GM23338 (cell line): ENCODE measurements around the gene ABL2.

Experiments used
- EZH2 ChIP-seq: fragments of 200-600 bp; sonication (generic); IDR thresholded peaks from one replicate; pipeline ENCODE4 v1.8.0; 2017; ENCODE audit warnings: antibody characterized with exemption, mild to moderate bottlenecking, low read depth; ENCODE audit not compliant: unreplicated experiment
- EZH2phosphoT487 ChIP-seq: fragments of 200-600 bp; sonication (generic); IDR thresholded peaks from one replicate; pipeline ENCODE4 v1.8.1; 2018; ENCODE audit warnings: antibody characterized with exemption; ENCODE audit not compliant: unreplicated experiment
- JUNB ChIP-seq: IDR thresholded peaks from one replicate; pipeline ENCODE4 v1.6.1; 2016; ENCODE audit warnings: antibody characterized with exemption; ENCODE audit not compliant: unreplicated experiment
- POLR2AphosphoS5 ChIP-seq: IDR thresholded peaks from 2 replicates; pipeline ENCODE4 v1.6.1; 2016; ENCODE audit warnings: antibody characterized with exemption, low read depth
- TF ChIP-seq, protein P1 (sequence below), 2 experiments: fragments of 200-600 bp in 1 of 2; sonication (generic) in 1 of 2; conservative IDR thresholded peaks; 2 replicates each; pipeline versions ENCODE4 v1.5.1 to v1.6.1; 2016 to 2017; ENCODE audit warnings: antibody characterized with exemption in 2 of 2, low read depth in 2 of 2, mild to moderate bottlenecking in 2 of 2, moderate library complexity in 1 of 2

DNA sequence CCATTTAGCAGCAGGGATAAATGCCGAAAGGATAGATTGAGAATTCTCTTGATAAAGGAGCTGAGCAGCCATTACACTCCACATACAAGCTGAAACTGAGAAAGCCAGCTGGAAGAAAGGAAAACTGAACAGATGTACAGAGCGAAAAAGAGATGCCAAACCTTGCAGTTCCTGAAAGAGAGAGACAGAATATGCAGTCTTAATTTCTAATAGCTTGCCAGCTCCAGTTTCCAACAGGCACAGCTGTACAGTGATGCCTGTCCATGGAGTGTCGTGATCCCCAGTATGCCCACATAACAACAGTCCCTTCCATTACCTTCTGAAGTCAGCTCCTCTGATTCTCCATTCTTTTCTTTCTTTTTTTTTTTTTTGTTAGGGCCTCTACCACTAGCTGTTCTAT lies 22.7 kb downstream of the ABL2 start:
- TF ChIP-seq, protein P1, sequence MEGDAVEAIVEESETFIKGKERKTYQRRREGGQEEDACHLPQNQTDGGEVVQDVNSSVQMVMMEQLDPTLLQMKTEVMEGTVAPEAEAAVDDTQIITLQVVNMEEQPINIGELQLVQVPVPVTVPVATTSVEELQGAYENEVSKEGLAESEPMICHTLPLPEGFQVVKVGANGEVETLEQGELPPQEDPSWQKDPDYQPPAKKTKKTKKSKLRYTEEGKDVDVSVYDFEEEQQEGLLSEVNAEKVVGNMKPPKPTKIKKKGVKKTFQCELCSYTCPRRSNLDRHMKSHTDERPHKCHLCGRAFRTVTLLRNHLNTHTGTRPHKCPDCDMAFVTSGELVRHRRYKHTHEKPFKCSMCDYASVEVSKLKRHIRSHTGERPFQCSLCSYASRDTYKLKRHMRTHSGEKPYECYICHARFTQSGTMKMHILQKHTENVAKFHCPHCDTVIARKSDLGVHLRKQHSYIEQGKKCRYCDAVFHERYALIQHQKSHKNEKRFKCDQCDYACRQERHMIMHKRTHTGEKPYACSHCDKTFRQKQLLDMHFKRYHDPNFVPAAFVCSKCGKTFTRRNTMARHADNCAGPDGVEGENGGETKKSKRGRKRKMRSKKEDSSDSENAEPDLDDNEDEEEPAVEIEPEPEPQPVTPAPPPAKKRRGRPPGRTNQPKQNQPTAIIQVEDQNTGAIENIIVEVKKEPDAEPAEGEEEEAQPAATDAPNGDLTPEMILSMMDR (conservative IDR thresholded peaks at IDR 0.05; ENCODE audit: low read depth in 2 of 2): no peak
- TF ChIP-seq POLR2AphosphoS5: no peak
- no peak for TF ChIP-seq EZH2
- TF ChIP-seq EZH2phosphoT487: no peak
- no peak for TF ChIP-seq JUNB
